Fibroblast of lung (primary cell): ENCODE measurements around the gene FMNL2. TPM values are rescaled to one million over a fixed set of nuclear protein-coding genes. Genes with fewer than 3 reads are reported as not detected.
A peak's percentile ranks its signal among the peaks of the same experiment; 100 is the strongest.

ENCODE experiments used
- DNase-seq, 2 donors: peaks; one replicate each; pipeline versions ENCODE4 v3.0.0 to v3.0.0-alpha.2; 2010; ENCODE audit warnings: low read depth in 2 of 2
- H2AFZ ChIP-seq: 2 replicates; pipeline ENCODE4 v1.5.1; 2012; ENCODE audit warnings: low read length, control low read depth, inconsistent platforms
- H3K27ac ChIP-seq: 2 replicates; pipeline ENCODE4 v1.5.1; 2011; ENCODE audit warnings: low read length, control low read depth; ENCODE audit not compliant: insufficient read depth
- H3K27me3 ChIP-seq: 2 replicates; pipeline ENCODE4 v1.5.1; 2011; ENCODE audit warnings: mild to moderate bottlenecking, low read length; ENCODE audit not compliant: control insufficient read depth, insufficient read depth
- H3K36me3 ChIP-seq: 2 replicates; pipeline ENCODE4 v1.5.1; 2011; ENCODE audit warnings: low read length; ENCODE audit not compliant: control insufficient read depth, insufficient read depth
- H3K4me1 ChIP-seq: 2 replicates; pipeline ENCODE4 v1.5.1; 2011; ENCODE audit warnings: low read length; ENCODE audit not compliant: control insufficient read depth, insufficient read depth; ENCODE audit errors: extremely low read depth
- H3K4me2 ChIP-seq: 2 replicates; pipeline ENCODE4 v1.5.1; 2011; ENCODE audit warnings: low read length, control low read depth; ENCODE audit not compliant: insufficient read depth; ENCODE audit errors: extremely low read depth
- H3K4me3 ChIP-seq, 4 experiments: fragments of 200-600 bp in 1 of 4; sonication (generic) in 1 of 4; replicated peaks in 1 of 4; 2 replicates each; pipeline ENCODE4 v1.5.1; 2011 to 2016; ENCODE audit warnings: low read length in 4 of 4, low read depth in 3 of 4, mild to moderate bottlenecking in 3 of 4, control low read depth in 2 of 4, inconsistent platforms in 1 of 4, mixed read lengths in 1 of 4; ENCODE audit not compliant: insufficient read depth in 1 of 4; ENCODE audit errors: control extremely low read depth in 1 of 4
- H3K79me2 ChIP-seq: 2 replicates; pipeline ENCODE4 v1.5.1; 2012; ENCODE audit warnings: mild to moderate bottlenecking, low read length, inconsistent platforms; ENCODE audit not compliant: control insufficient read depth, insufficient read depth
- H3K9ac ChIP-seq: 2 replicates; pipeline ENCODE4 v1.5.1; 2011; ENCODE audit warnings: mild to moderate bottlenecking, low read length, control low read depth; ENCODE audit not compliant: insufficient read depth
- H3K9me3 ChIP-seq: 2 replicates; pipeline ENCODE4 v1.5.1; 2012; ENCODE audit warnings: low read depth, low read length; ENCODE audit not compliant: control insufficient read depth, insufficient read depth
- H4K20me1 ChIP-seq: 2 replicates; pipeline ENCODE4 v1.5.1; 2011; ENCODE audit warnings: low read length; ENCODE audit not compliant: control insufficient read depth, insufficient read depth; ENCODE audit errors: extremely low read depth
- CTCF ChIP-seq, 2 donors: IDR thresholded peaks in 1 of 2; conservative IDR thresholded peaks in 1 of 2; 1 replicate in 1 of 2; 2 replicates in 1 of 2; pipeline ENCODE4 v1.5.1; 2011 to 2012; ENCODE audit warnings: low read length in 2 of 2, control low read depth in 1 of 2, inconsistent platforms in 1 of 2, low read depth in 1 of 2, mild to moderate bottlenecking in 1 of 2
- EZH2 ChIP-seq: IDR thresholded peaks from 2 replicates; pipeline ENCODE4 v1.5.1; 2012; ENCODE audit warnings: low read length, control low read depth, mild to moderate bottlenecking; ENCODE audit errors: missing control alignments
- polyA plus RNA-seq, 2 donors: library from polyadenylated mRNA; depleted of rRNA in 1 of 2; stranded (reverse) in 1 of 2; unstranded in 1 of 2; fragments of >200 nt; gene quantifications; 2 replicates each; pipeline ENCODE4 v1.2.1, GENCODE V29; 2011 to 2012; ENCODE audit warnings: missing spikeins in 1 of 2
- total RNA-seq: library from RNA; depleted of rRNA; stranded (reverse); fragments of >200 nt; gene quantifications from 2 replicates; pipeline ENCODE4 v1.2.1, GENCODE V29; 2014

The FMNL2 gene
- total and polyA plus RNA-seq, 2 donors (not counting 1 experiment from before 2014, with no cell fraction given) = 12.0 to 30.2 TPM

GRCh38 chr2:152369176-152369860 lies 34.3 kb downstream of the FMNL2 start:
- H3K9ac ChIP-seq = no peak overlapping the region
- H3K27me3 ChIP-seq = no peaks in the 10 kb centered on the region
- peak overlapping the region; percentile 61 for H3K27ac ChIP-seq
- no peak overlapping the region for H3K4me3 ChIP-seq
- TF ChIP-seq EZH2 (no peak), CTCF (conservative IDR thresholded peaks at IDR 0.05 in 1 of 2, IDR thresholded peaks at IDR 0.05 in 1 of 2; ENCODE audit: low read depth in 1 of 2, low read length in 2 of 2) (no peak)
- H3K36me3 ChIP-seq = no peaks in the 10 kb centered on the region
- peak overlapping the region; percentile 32 for H3K4me2 ChIP-seq
- no peak overlapping the region for H2AFZ ChIP-seq
- peak; percentile 91 to 92 for DNase-seq
- H3K4me1 ChIP-seq = peaks cover 9% of the 10 kb centered on the region
- H3K9me3 ChIP-seq = no peaks in the 10 kb centered on the region
- H4K20me1 ChIP-seq = no peaks in the 10 kb centered on the region
- H3K79me2 ChIP-seq = peaks cover 11% of the 10 kb centered on the region

- no peak overlapping the region for H3K9ac ChIP-seq
- no peaks in the 10 kb centered on the region for H3K9me3 ChIP-seq
- H4K20me1 ChIP-seq = no peaks in the 10 kb centered on the region
- no peaks in the 10 kb centered on the region for H3K27me3 ChIP-seq
- H3K4me2 ChIP-seq = no peak overlapping the region
- no peak overlapping the region for H3K4me3 ChIP-seq
- H3K27ac ChIP-seq = no peak overlapping the region
- peaks cover 13% of the 10 kb centered on the region for H3K79me2 ChIP-seq
- DNase-seq = no peak
- peaks cover 9% of the 10 kb centered on the region for H3K4me1 ChIP-seq
- no peaks in the 10 kb centered on the region for H3K36me3 ChIP-seq
- H2AFZ ChIP-seq = no peak overlapping the region
- TF ChIP-seq EZH2 (no peak), CTCF (conservative IDR thresholded peaks at IDR 0.05 in 1 of 2, IDR thresholded peaks at IDR 0.05 in 1 of 2; ENCODE audit: low read depth in 1 of 2, low read length in 2 of 2) (no peak)
Observed at GRCh38 chr2:152370783-152371182, 35.8 kb downstream of the FMNL2 start.

GRCh38 chr2:152372438-152372984 lies 37.5 kb downstream of the FMNL2 start:
- H3K27ac ChIP-seq = no peak overlapping the region
- H2AFZ ChIP-seq = no peak overlapping the region
- H3K4me1 ChIP-seq = peaks cover 9% of the 10 kb centered on the region
- no peak overlapping the region for H3K4me2 ChIP-seq
- DNase-seq = no peak
- no peaks in the 10 kb centered on the region for H3K36me3 ChIP-seq
- H3K79me2 ChIP-seq = peaks cover 11% of the 10 kb centered on the region
- no peaks in the 10 kb centered on the region for H3K9me3 ChIP-seq
- no peaks in the 10 kb centered on the region for H3K27me3 ChIP-seq
- H4K20me1 ChIP-seq = no peaks in the 10 kb centered on the region
- no peak overlapping the region for H3K4me3 ChIP-seq
- H3K9ac ChIP-seq = no peak overlapping the region
- TF ChIP-seq CTCF (conservative IDR thresholded peaks at IDR 0.05 in 1 of 2, IDR thresholded peaks at IDR 0.05 in 1 of 2; ENCODE audit: low read depth in 1 of 2, low read length in 2 of 2) = no peak
- no peak for TF ChIP-seq EZH2
